Mucosa of rectum (tissue), 2 donors: ENCODE results near the gene C3orf33.

Source experiments
- H3K27ac ChIP-seq, 2 donors: one replicate each; pipeline ENCODE4 v1.7.0; 2013; ENCODE audit warnings: inconsistent platforms in 2 of 2, low read depth in 2 of 2, low read length in 2 of 2
- H3K27me3 ChIP-seq, 2 donors: one replicate each; pipeline ENCODE4 v1.7.0; 2013; ENCODE audit warnings: low read length in 2 of 2; ENCODE audit not compliant: control insufficient read depth in 2 of 2, insufficient read depth in 2 of 2
- H3K36me3 ChIP-seq, 2 donors: one replicate each; pipeline ENCODE4 v1.7.0; 2013; ENCODE audit warnings: low read length in 2 of 2; ENCODE audit not compliant: control insufficient read depth in 2 of 2, insufficient read depth in 2 of 2
- H3K4me1 ChIP-seq, 2 donors: one replicate each; pipeline ENCODE4 v1.7.0; 2013; ENCODE audit warnings: low read length in 2 of 2, mild to moderate bottlenecking in 1 of 2; ENCODE audit not compliant: control insufficient read depth in 2 of 2, insufficient read depth in 2 of 2
- H3K4me3 ChIP-seq, 2 donors: one replicate each; pipeline ENCODE4 v1.7.0; 2013; ENCODE audit warnings: low read length in 2 of 2
- H3K9ac ChIP-seq, 2 donors: one replicate each; pipeline ENCODE4 v1.7.0; 2013; ENCODE audit warnings: low read length in 2 of 2, low read depth in 1 of 2, mild to moderate bottlenecking in 1 of 2
- H3K9me3 ChIP-seq, 2 donors: one replicate each; pipeline ENCODE4 v1.7.0; 2013; ENCODE audit warnings: low read length in 2 of 2; ENCODE audit not compliant: control insufficient read depth in 2 of 2
- donor health status: healthy.
- donor health status: Normal muscosa, but diverticular disease.

C3orf33 gene

GRCh38 chr3:155742349-155742965, 63.6 kb downstream of the C3orf33 start:
- no peaks in the 10 kb centered on the region for H3K9me3 ChIP-seq
- H3K4me1 ChIP-seq: peaks cover 3 to 11% of the 10 kb centered on the region in 2 donors
- no peaks in the 10 kb centered on the region for H3K27me3 ChIP-seq
- H3K4me3 ChIP-seq: no peak overlapping the region
- H3K9ac ChIP-seq: no peak overlapping the region
- H3K27ac ChIP-seq: no peak overlapping the region
- no peaks in the 10 kb centered on the region for H3K36me3 ChIP-seq

- peaks cover 3 to 12% of the 10 kb centered on the region in 2 donors for H3K4me1 ChIP-seq
- H3K27ac ChIP-seq: no peak overlapping the region
- no peaks in the 10 kb centered on the region for H3K36me3 ChIP-seq
- no peaks in the 10 kb centered on the region for H3K27me3 ChIP-seq
- no peak overlapping the region for H3K9ac ChIP-seq
- H3K9me3 ChIP-seq: no peaks in the 10 kb centered on the region
- H3K4me3 ChIP-seq: no peak overlapping the region
These were observed 64.5 kb downstream of the C3orf33 start for GRCh38 chr3:155741603-155742002.

DNA sequence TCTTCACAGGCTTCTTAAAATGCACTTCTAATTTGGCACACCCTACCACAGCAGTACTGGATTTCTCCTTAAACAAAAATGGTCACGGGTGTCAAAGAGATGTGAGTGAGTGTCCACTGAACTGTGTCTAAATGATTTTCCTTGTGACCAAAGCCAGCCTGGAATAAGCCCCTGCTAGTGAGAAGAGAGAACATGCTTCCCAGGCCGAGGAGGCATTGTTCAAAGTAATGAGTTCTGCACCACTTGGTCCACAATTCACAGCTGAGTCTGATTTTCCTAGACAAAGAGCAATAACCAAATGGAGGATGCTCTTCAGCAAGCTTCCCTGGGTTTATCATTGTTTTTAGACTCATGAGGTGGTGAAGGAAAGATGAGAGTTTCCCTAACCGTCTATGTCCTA, 65.0 kb downstream of the C3orf33 start:
- Histone ChIP-seq H3K36me3 (no peaks in the 10 kb centered on the region), H3K27ac (no peak overlapping the region), H3K9me3 (no peaks in the 10 kb centered on the region), H3K9ac (no peak overlapping the region), H3K27me3 (no peaks in the 10 kb centered on the region), H3K4me1 (peaks cover 2 to 15% of the 10 kb centered on the region in 2 donors), H3K4me3 (no peak overlapping the region)

GRCh38 chr3:155739154-155739553, 66.9 kb downstream of the C3orf33 start:
- no peaks in the 10 kb centered on the region for H3K36me3 ChIP-seq
- peaks cover 0 to 11% of the 10 kb centered on the region in 2 donors for H3K4me1 ChIP-seq
- no peaks in the 10 kb centered on the region for H3K27me3 ChIP-seq
- H3K9me3 ChIP-seq: no peaks in the 10 kb centered on the region
- no peak overlapping the region for H3K9ac ChIP-seq
- no peak overlapping the region for H3K27ac ChIP-seq
- H3K4me3 ChIP-seq: peak overlapping the region in 1 of 2 donors; percentile 71

GRCh38 chr3:155738580-155739076, 67.5 kb downstream of the C3orf33 start:
- Histone ChIP-seq H3K27ac (peak overlapping the region; percentile 86 to 94), H3K27me3 (no peaks in the 10 kb centered on the region), H3K9ac (peak overlapping the region in 1 of 2 donors; percentile 69), H3K4me1 (peaks cover 0 to 11% of the 10 kb centered on the region in 2 donors), H3K36me3 (no peaks in the 10 kb centered on the region), H3K4me3 (peak overlapping the region; percentile 40 to 71), H3K9me3 (no peaks in the 10 kb centered on the region)

DNA sequence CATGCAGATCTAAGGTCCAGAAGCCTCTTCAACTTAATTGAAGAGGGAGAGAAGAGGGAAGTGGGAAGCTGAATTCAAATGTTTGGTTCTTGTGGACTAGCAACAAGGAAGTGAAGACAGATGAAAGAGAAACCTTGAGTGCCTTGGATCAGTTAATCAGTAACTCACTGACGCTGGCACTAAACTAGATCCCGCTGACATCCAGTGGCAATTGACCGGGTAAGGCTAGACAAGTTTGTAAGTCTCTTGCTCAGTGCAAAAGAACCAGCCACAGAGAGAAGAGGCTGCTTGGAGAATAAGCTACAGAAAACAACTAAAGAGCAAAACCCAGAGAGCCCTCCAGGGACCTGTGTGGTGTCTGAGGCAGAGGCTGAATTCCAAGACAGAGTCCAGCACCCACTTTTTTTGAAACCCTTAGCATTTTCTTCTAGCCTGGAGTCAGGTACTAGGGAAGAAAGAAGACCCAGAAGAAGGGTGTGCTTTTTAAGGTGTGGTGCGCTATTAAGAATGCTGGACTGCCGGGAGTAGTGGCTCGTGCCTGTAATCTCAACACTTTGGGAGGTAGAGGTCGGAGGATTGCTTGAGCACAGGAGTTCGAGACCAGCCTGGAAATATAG, 68.1 kb downstream of the C3orf33 start:
- Histone ChIP-seq H3K4me3 (peak overlapping the region; percentile 50 to 71), H3K27ac (peak overlapping the region; percentile 86 to 94), H3K4me1 (peaks cover 0 to 11% of the 10 kb centered on the region in 2 donors), H3K9me3 (no peaks in the 10 kb centered on the region), H3K27me3 (no peaks in the 10 kb centered on the region), H3K9ac (peak overlapping the region; percentile 41 to 69), H3K36me3 (no peaks in the 10 kb centered on the region)

DNA sequence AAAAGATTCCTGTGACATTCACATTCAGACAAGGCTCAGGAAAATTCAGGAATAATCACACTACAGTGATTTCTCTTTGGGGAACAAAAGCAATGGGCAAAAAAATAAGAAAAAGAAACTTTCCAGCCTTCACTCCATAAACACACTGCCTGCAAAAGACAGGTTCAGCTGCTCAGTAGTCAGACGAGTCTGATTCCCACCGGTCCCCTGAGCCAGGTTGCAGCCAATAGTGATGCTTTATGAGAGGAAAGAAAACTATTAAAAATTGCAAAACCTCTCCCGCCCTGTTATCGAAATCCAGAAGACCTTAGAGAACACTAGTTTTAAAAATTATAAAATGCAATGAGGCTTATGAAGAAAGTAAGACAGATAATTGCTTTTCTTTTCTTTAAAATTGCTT, 69.7 kb downstream of the C3orf33 start:
- Histone ChIP-seq H3K36me3 (no peaks in the 10 kb centered on the region), H3K4me1 (peaks cover 0 to 11% of the 10 kb centered on the region in 2 donors), H3K9me3 (no peaks in the 10 kb centered on the region), H3K27ac (no peak overlapping the region), H3K9ac (peak overlapping the region in 1 of 2 donors; percentile 24), H3K27me3 (no peaks in the 10 kb centered on the region), H3K4me3 (peak overlapping the region; percentile 27 to 71)

- H3K9me3 ChIP-seq: no peaks in the 10 kb centered on the region
- H3K27ac ChIP-seq: no peak overlapping the region
- no peaks in the 10 kb centered on the region for H3K27me3 ChIP-seq
- H3K4me1 ChIP-seq: no peaks in the 10 kb centered on the region
- no peak overlapping the region for H3K4me3 ChIP-seq
- no peak overlapping the region for H3K9ac ChIP-seq
- H3K36me3 ChIP-seq: no peaks in the 10 kb centered on the region
These were observed 75.2 kb downstream of the C3orf33 start for GRCh38 chr3:155730843-155731242.

DNA sequence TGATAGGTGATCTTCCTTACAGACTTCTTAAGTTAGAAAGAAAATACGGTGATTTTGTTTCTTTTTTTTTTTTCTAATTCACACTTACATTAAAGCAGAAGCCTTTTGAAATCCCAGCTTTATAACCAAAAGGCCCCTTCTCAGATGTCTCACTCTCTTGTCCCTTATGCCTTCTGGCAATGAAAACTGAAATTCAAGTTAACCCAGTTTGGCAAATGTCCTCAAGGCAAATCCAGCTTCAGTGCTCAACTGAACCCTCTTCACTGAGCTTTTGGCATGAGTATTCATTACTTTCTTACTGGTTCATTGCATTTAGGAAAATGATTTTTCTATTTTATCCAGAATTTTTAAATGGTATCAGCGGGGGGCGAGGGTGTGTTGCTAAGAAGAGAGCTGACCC, 78.2 kb downstream of the C3orf33 start:
- Histone ChIP-seq H3K27me3 (no peaks in the 10 kb centered on the region), H3K27ac (no peak overlapping the region), H3K36me3 (no peaks in the 10 kb centered on the region), H3K4me1 (no peaks in the 10 kb centered on the region), H3K4me3 (no peak overlapping the region), H3K9ac (no peak overlapping the region), H3K9me3 (no peaks in the 10 kb centered on the region)

DNA sequence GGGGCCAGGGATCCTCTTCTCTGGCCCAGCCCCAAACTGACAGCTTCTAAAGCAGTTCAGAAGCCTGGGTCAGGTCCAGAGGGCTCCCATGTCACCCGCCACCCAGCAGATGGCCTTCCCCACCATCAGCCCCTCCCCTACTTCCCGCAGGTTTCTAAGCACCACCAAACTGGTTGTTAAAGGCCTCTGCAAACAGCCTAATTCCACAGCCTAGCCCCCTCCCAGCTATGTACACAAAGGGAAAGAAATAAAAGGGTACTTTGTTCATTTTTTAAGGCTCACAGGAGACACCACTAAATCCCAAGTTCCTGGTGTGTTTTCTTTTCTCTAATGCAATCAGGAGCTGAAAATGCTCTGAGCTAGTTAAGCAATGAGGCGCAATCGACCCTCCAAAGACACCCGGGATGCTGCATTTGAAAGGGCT, 91.8 kb downstream of the C3orf33 start:
- Histone ChIP-seq H3K27me3 (no peaks in the 10 kb centered on the region), H3K4me1 (peaks cover 2 to 5% of the 10 kb centered on the region in 2 donors), H3K36me3 (no peaks in the 10 kb centered on the region), H3K9ac (no peak overlapping the region), H3K9me3 (no peaks in the 10 kb centered on the region), H3K4me3 (no peak overlapping the region), H3K27ac (no peak overlapping the region)
